B cell (primary cell): ENCODE measurements around the gene GOLGA6L9.
"Not testable (repeated sequence)": the region's sequence is repeated elsewhere in the genome, so short reads cannot be mapped to it uniquely, and the experiment has no call there.

ENCODE experiments used
- CTCF ChIP-seq: fragments of 200-600 bp; IDR thresholded peaks from one replicate; pipeline ENCODE4 v1.8.0; 2022; ENCODE audit warnings: antibody characterized with exemption, mild to moderate bottlenecking
- EZH2 ChIP-seq: IDR thresholded peaks from 2 replicates; pipeline ENCODE4 v1.6.1; 2012; ENCODE audit warnings: borderline replicate concordance, low read depth, mild to moderate bottlenecking, moderate library complexity, low read length; ENCODE audit not compliant: insufficient read depth, poor library complexity, severe bottlenecking

DNA sequence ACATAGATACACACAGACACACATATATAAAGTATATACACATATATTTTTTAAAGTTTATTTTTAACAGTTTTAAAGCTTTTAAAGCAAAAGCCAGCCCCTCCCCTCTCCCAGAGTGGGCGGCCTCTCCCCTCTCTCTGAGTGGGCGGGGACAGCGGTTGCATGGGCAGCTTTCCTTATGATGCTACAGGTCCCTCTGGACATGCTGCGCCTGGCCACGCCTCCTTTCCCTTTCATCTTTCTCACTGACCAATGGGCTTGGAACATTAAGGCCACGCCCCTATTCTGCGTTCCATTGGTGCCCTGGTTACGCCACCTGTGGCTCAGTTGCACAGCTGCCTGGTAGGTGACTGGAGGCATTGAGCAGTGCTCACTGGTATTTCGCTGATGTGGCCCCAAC, at the start of gene GOLGA6L9:
- not testable (repeated sequence) for TF ChIP-seq CTCF, EZH2
